Stimulated activated naive CD8-positive, alpha-beta T cell treated with anti-CD3 and anti-CD28 coated beads, Interleukin-15, Interleukin-2, amounts not matched to agents 100 ng/mL and 50 ng/mL, for 24 hours (primary cell): ENCODE data around the gene SNTG2.

Source experiments
- H3K27ac Mint-ChIP-seq: one replicate; pipeline ENCODE4 v1.8.0; 2021; ENCODE audit warnings: mild to moderate bottlenecking, mixed read lengths
- H3K27me3 Mint-ChIP-seq: one replicate; pipeline ENCODE4 v1.8.0; 2021; ENCODE audit warnings: mixed read lengths
- H3K36me3 Mint-ChIP-seq: one replicate; pipeline ENCODE4 v1.8.0; 2021; ENCODE audit warnings: low read depth, mixed read lengths
- H3K4me1 Mint-ChIP-seq: one replicate; pipeline ENCODE4 v1.8.0; 2021; ENCODE audit warnings: low read depth, mixed read lengths
- H3K4me3 Mint-ChIP-seq: one replicate; pipeline ENCODE4 v1.8.0; 2021; ENCODE audit warnings: mild to moderate bottlenecking, mixed read lengths
- H3K9me3 Mint-ChIP-seq: one replicate; pipeline ENCODE4 v1.8.0; 2021; ENCODE audit warnings: mixed read lengths

Gene SNTG2

GRCh38 chr2:1183300-1183699, 232.7 kb downstream of the SNTG2 start:
- Mint-ChIP-seq H3K36me3 (no peaks in the 10 kb centered on the region), H3K9me3 (peaks cover 3% of the 10 kb centered on the region), H3K4me3 (no peak overlapping the region), H3K27me3 (no peaks in the 10 kb centered on the region), H3K4me1 (no peaks in the 10 kb centered on the region), H3K27ac (no peak overlapping the region)

GRCh38 chr2:1186421-1186820, 235.8 kb downstream of the SNTG2 start:
- H3K27ac Mint-ChIP-seq = no peak overlapping the region
- no peaks in the 10 kb centered on the region for H3K4me1 Mint-ChIP-seq
- peaks cover 3% of the 10 kb centered on the region for H3K9me3 Mint-ChIP-seq
- no peaks in the 10 kb centered on the region for H3K36me3 Mint-ChIP-seq
- no peak overlapping the region for H3K4me3 Mint-ChIP-seq
- no peaks in the 10 kb centered on the region for H3K27me3 Mint-ChIP-seq

- Mint-ChIP-seq H3K36me3 (no peaks in the 10 kb centered on the region), H3K4me3 (no peak overlapping the region), H3K27me3 (no peaks in the 10 kb centered on the region), H3K4me1 (no peaks in the 10 kb centered on the region), H3K27ac (no peak overlapping the region), H3K9me3 (peaks cover 3% of the 10 kb centered on the region)
These were observed 236.5 kb downstream of the SNTG2 start for GRCh38 chr2:1187189-1187588.

GRCh38 chr2:1192121-1192520, 241.5 kb downstream of the SNTG2 start:
- H3K4me1 Mint-ChIP-seq = no peaks in the 10 kb centered on the region
- H3K4me3 Mint-ChIP-seq = no peak overlapping the region
- peaks cover 19% of the 10 kb centered on the region for H3K9me3 Mint-ChIP-seq
- H3K27ac Mint-ChIP-seq = no peak overlapping the region
- no peaks in the 10 kb centered on the region for H3K27me3 Mint-ChIP-seq
- H3K36me3 Mint-ChIP-seq = peaks cover 14% of the 10 kb centered on the region

- Mint-ChIP-seq H3K4me1 (no peaks in the 10 kb centered on the region), H3K27ac (no peak overlapping the region), H3K36me3 (peaks cover 14% of the 10 kb centered on the region), H3K27me3 (no peaks in the 10 kb centered on the region), H3K9me3 (peaks cover 19% of the 10 kb centered on the region), H3K4me3 (no peak overlapping the region)
These were observed 243.2 kb downstream of the SNTG2 start for GRCh38 chr2:1193801-1194200.

- H3K4me3 Mint-ChIP-seq = no peak overlapping the region
- H3K36me3 Mint-ChIP-seq = peaks cover 3% of the 10 kb centered on the region
- peaks cover 9% of the 10 kb centered on the region for H3K9me3 Mint-ChIP-seq
- H3K4me1 Mint-ChIP-seq = no peaks in the 10 kb centered on the region
- no peaks in the 10 kb centered on the region for H3K27me3 Mint-ChIP-seq
- no peak overlapping the region for H3K27ac Mint-ChIP-seq
These were observed 253.1 kb downstream of the SNTG2 start for GRCh38 chr2:1203772-1204171.

- H3K9me3 Mint-ChIP-seq = peaks cover 9% of the 10 kb centered on the region
These were observed 255.2 kb downstream of the SNTG2 start for GRCh38 chr2:1205853-1206252.

GRCh38 chr2:1207962-1208510, 257.4 kb downstream of the SNTG2 start:
- H3K9me3 Mint-ChIP-seq = peaks cover 4% of the 10 kb centered on the region
- H3K4me3 Mint-ChIP-seq = no peak overlapping the region
- H3K27ac Mint-ChIP-seq = no peak overlapping the region
- peaks cover 3% of the 10 kb centered on the region for H3K36me3 Mint-ChIP-seq
- peaks cover 9% of the 10 kb centered on the region for H3K4me1 Mint-ChIP-seq
- H3K27me3 Mint-ChIP-seq = no peaks in the 10 kb centered on the region

More at GRCh38 chr2:1205853-1206252, 255.2 kb downstream of the SNTG2 start:
- H3K27me3 Mint-ChIP-seq = no peaks in the 10 kb centered on the region
- peaks cover 9% of the 10 kb centered on the region for H3K4me1 Mint-ChIP-seq
- no peak overlapping the region for H3K27ac Mint-ChIP-seq
- H3K4me3 Mint-ChIP-seq = no peak overlapping the region
- H3K36me3 Mint-ChIP-seq = peaks cover 3% of the 10 kb centered on the region

GRCh38 chr2:1208522-1208921, 257.9 kb downstream of the SNTG2 start:
- Mint-ChIP-seq H3K9me3 (peaks cover 4% of the 10 kb centered on the region), H3K27me3 (no peaks in the 10 kb centered on the region), H3K4me3 (no peak overlapping the region), H3K4me1 (peaks cover 9% of the 10 kb centered on the region), H3K27ac (no peak overlapping the region), H3K36me3 (peaks cover 3% of the 10 kb centered on the region)

GRCh38 chr2:1209246-1209645, 258.6 kb downstream of the SNTG2 start:
- no peak overlapping the region for H3K4me3 Mint-ChIP-seq
- H3K36me3 Mint-ChIP-seq = no peaks in the 10 kb centered on the region
- peaks cover 9% of the 10 kb centered on the region for H3K4me1 Mint-ChIP-seq
- no peaks in the 10 kb centered on the region for H3K27me3 Mint-ChIP-seq
- no peak overlapping the region for H3K27ac Mint-ChIP-seq
- peaks cover 11% of the 10 kb centered on the region for H3K9me3 Mint-ChIP-seq

- Mint-ChIP-seq H3K4me1 (peaks cover 9% of the 10 kb centered on the region), H3K36me3 (peaks cover 4% of the 10 kb centered on the region), H3K9me3 (peaks cover 15% of the 10 kb centered on the region), H3K4me3 (no peak overlapping the region), H3K27ac (no peak overlapping the region), H3K27me3 (no peaks in the 10 kb centered on the region)
These were observed 259.1 kb downstream of the SNTG2 start for GRCh38 chr2:1209761-1210160.

- Mint-ChIP-seq H3K9me3 (peaks cover 18% of the 10 kb centered on the region), H3K4me3 (no peak overlapping the region), H3K4me1 (peaks cover 9% of the 10 kb centered on the region), H3K27me3 (no peaks in the 10 kb centered on the region), H3K27ac (no peak overlapping the region), H3K36me3 (peaks cover 8% of the 10 kb centered on the region)
These were observed 259.7 kb downstream of the SNTG2 start for GRCh38 chr2:1210352-1210751.

GRCh38 chr2:1219901-1220573, 269.4 kb downstream of the SNTG2 start:
- Mint-ChIP-seq H3K27me3 (no peaks in the 10 kb centered on the region), H3K36me3 (peaks cover 1% of the 10 kb centered on the region), H3K4me3 (no peak overlapping the region), H3K27ac (no peak overlapping the region), H3K4me1 (no peaks in the 10 kb centered on the region), H3K9me3 (peaks cover under 1% of the 10 kb centered on the region)

- Mint-ChIP-seq H3K27me3 (no peaks in the 10 kb centered on the region), H3K27ac (no peak overlapping the region), H3K4me1 (no peaks in the 10 kb centered on the region), H3K4me3 (no peak overlapping the region), H3K36me3 (no peaks in the 10 kb centered on the region), H3K9me3 (no peaks in the 10 kb centered on the region)
These were observed 271.4 kb downstream of the SNTG2 start for GRCh38 chr2:1222056-1222455.

GRCh38 chr2:1223791-1224190, 273.1 kb downstream of the SNTG2 start:
- no peaks in the 10 kb centered on the region for H3K9me3 Mint-ChIP-seq
- no peak overlapping the region for H3K4me3 Mint-ChIP-seq
- no peaks in the 10 kb centered on the region for H3K27me3 Mint-ChIP-seq
- no peaks in the 10 kb centered on the region for H3K4me1 Mint-ChIP-seq
- no peak overlapping the region for H3K27ac Mint-ChIP-seq
- no peaks in the 10 kb centered on the region for H3K36me3 Mint-ChIP-seq

GRCh38 chr2:1224901-1225300, 274.3 kb downstream of the SNTG2 start:
- H3K9me3 Mint-ChIP-seq = no peaks in the 10 kb centered on the region
- no peaks in the 10 kb centered on the region for H3K27me3 Mint-ChIP-seq
- no peak overlapping the region for H3K27ac Mint-ChIP-seq
- H3K4me1 Mint-ChIP-seq = no peaks in the 10 kb centered on the region
- no peak overlapping the region for H3K4me3 Mint-ChIP-seq
- no peaks in the 10 kb centered on the region for H3K36me3 Mint-ChIP-seq
